H1 (cell line): ENCODE results near the gene TFG. TPM values are rescaled to one million over a fixed set of nuclear protein-coding genes. Genes with fewer than 3 reads are reported as not detected.

Source experiments
- CTCF ChIA-PET: fragments of 300-600 bp; sonication (Branson Sonifier 250); formaldehyde crosslinking; loops from one replicate; lab custom pipeline; 2021; ENCODE audit not compliant: partially characterized antibody; lab: Charles Lee
- POLR2A ChIA-PET: fragments of 300-600 bp; sonication (Branson Sonifier 250); formaldehyde crosslinking; loops from one replicate; lab custom pipeline; 2021; ENCODE audit warnings: inconsistent platforms; ENCODE audit not compliant: partially characterized antibody; lab: Charles Lee
- DNase-seq, 2 experiments: peaks; one replicate each; pipeline versions ENCODE4 v3.0.0 to v3.0.0-alpha.2; 2010 to 2022; ENCODE audit warnings: low spot score in 2 of 2, low read depth in 1 of 2, mixed read lengths in 1 of 2
- FAIRE-seq: peaks from 2 replicates; lab custom pipeline; 2011; peaks lifted over from hg19 to GRCh38; lab: Jason Lieb, UNC
- H2AFZ ChIP-seq: 2 replicates; pipeline ENCODE4 v1.8.1; 2012; ENCODE audit warnings: low read length, inconsistent platforms
- H2AK5ac ChIP-seq: 2 replicates; pipeline ENCODE4 v1.6.1; 2013; ENCODE audit warnings: low read depth, low read length
- H2BK120ac ChIP-seq: replicated peaks from 2 replicates; pipeline ENCODE3; 2013; ENCODE audit warnings: low read depth, low read length, inconsistent platforms
- H2BK12ac ChIP-seq: 2 replicates; pipeline ENCODE4 v1.6.1; 2013; ENCODE audit warnings: low read depth, low read length
- H2BK15ac ChIP-seq: 2 replicates; pipeline ENCODE4 v1.6.1; 2013; ENCODE audit warnings: low read length
- H2BK20ac ChIP-seq: 2 replicates; pipeline ENCODE4 v1.6.1; 2013; ENCODE audit warnings: low read length
- H2BK5ac ChIP-seq: 2 replicates; pipeline ENCODE4 v1.6.1; 2013; ENCODE audit warnings: low read depth, low read length
- H3K14ac ChIP-seq: 2 replicates; pipeline ENCODE4 v1.6.1; 2013; ENCODE audit warnings: inconsistent platforms; ENCODE audit not compliant: insufficient read length
- H3K18ac ChIP-seq: 2 replicates; pipeline ENCODE4 v1.6.1; 2013; ENCODE audit warnings: low read length; ENCODE audit errors: extremely low read depth
- H3K23ac ChIP-seq: 2 replicates; pipeline ENCODE4 v1.6.1; 2013; ENCODE audit warnings: inconsistent platforms; ENCODE audit not compliant: insufficient read length
- H3K23me2 ChIP-seq: 2 replicates; pipeline ENCODE4 v1.6.1; 2013; ENCODE audit warnings: low read depth, low read length
- H3K27ac ChIP-seq: 2 replicates; pipeline ENCODE4 v1.6.1; 2011; ENCODE audit warnings: low read depth, low read length, inconsistent platforms
- H3K27me3 ChIP-seq, 4 experiments: replicated peaks in 1 of 4; 1 replicate in 1 of 4; 2 replicates in 3 of 4; pipeline versions ENCODE4 v1.6.1 to v1.8.1; 2011 to 2013; ENCODE audit warnings: low read length in 3 of 4, mild to moderate bottlenecking in 3 of 4, inconsistent platforms in 2 of 4, mixed read lengths in 2 of 4, moderate library complexity in 1 of 4; ENCODE audit not compliant: control insufficient read depth in 3 of 4, insufficient read depth in 3 of 4; ENCODE audit errors: extremely low read depth in 1 of 4
- H3K36me3 ChIP-seq, 4 experiments: 2 replicates each; pipeline versions ENCODE4 v1.6.1 to v1.8.1; 2011 to 2013; ENCODE audit warnings: mild to moderate bottlenecking in 4 of 4, low read length in 3 of 4, moderate library complexity in 2 of 4, control low read depth in 1 of 4, inconsistent platforms in 1 of 4; ENCODE audit not compliant: insufficient read depth in 4 of 4, control insufficient read depth in 2 of 4
- H3K4ac ChIP-seq: replicated peaks from 2 replicates; pipeline ENCODE3; 2013; ENCODE audit warnings: low read length, low read depth, mixed read lengths, inconsistent platforms; ENCODE audit not compliant: insufficient read length
- H3K4me1 ChIP-seq, 4 experiments: replicated peaks in 1 of 4; 1 replicate in 1 of 4; 2 replicates in 3 of 4; pipeline versions ENCODE4 v1.6.1 to v1.8.1; 2011 to 2013; ENCODE audit warnings: low read length in 3 of 4, inconsistent platforms in 2 of 4, mixed read lengths in 1 of 4; ENCODE audit not compliant: insufficient read depth in 4 of 4, control insufficient read depth in 3 of 4
- H3K4me2 ChIP-seq, 2 experiments: 2 replicates each; pipeline versions ENCODE4 v1.6.1 to v1.8.1; 2011 to 2013; ENCODE audit warnings: low read depth in 2 of 2, low read length in 2 of 2, control low read depth in 1 of 2, inconsistent platforms in 1 of 2, mild to moderate bottlenecking in 1 of 2; ENCODE audit not compliant: insufficient read depth in 1 of 2
- H3K4me3 ChIP-seq, 4 experiments: fragments of 200-600, 300-600 bp in 1 of 4; sonication (generic), shearing (Covaris generic), sonication (Bioruptor Twin) in 1 of 4; 2 replicates each; pipeline versions ENCODE4 v1.5.1 to v1.8.1; 2011 to 2016; ENCODE audit warnings: low read length in 4 of 4, low read depth in 3 of 4, control low read depth in 2 of 4, inconsistent platforms in 2 of 4, mild to moderate bottlenecking in 2 of 4, mixed read lengths in 1 of 4, moderate library complexity in 1 of 4; ENCODE audit not compliant: insufficient read depth in 2 of 4; ENCODE audit errors: extremely low read depth in 1 of 4
- H3K56ac ChIP-seq: replicated peaks from 2 replicates; pipeline ENCODE3; 2013; ENCODE audit warnings: low read depth, mild to moderate bottlenecking, mixed read lengths, low read length, inconsistent platforms; ENCODE audit not compliant: insufficient read length
- H3K79me1 ChIP-seq: 2 replicates; pipeline ENCODE4 v1.6.1; 2013; ENCODE audit warnings: low read depth, low read length, control low read depth
- H3K79me2 ChIP-seq, 2 experiments: 2 replicates each; pipeline versions ENCODE4 v1.6.1 to v1.8.1; 2012 to 2013; ENCODE audit warnings: low read length in 2 of 2, mild to moderate bottlenecking in 2 of 2, inconsistent platforms in 1 of 2; ENCODE audit not compliant: insufficient read depth in 2 of 2, control insufficient read depth in 1 of 2
- H3K9ac ChIP-seq, 4 experiments: replicated peaks in 1 of 4; 1 replicate in 1 of 4; 2 replicates in 3 of 4; pipeline versions ENCODE4 v1.6.1 to v1.8.1; 2011 to 2013; ENCODE audit warnings: low read depth in 3 of 4, low read length in 3 of 4, control low read depth in 2 of 4, mild to moderate bottlenecking in 2 of 4, moderate library complexity in 2 of 4, inconsistent platforms in 1 of 4; ENCODE audit errors: extremely low read depth in 1 of 4
- H3K9me3 ChIP-seq, 2 experiments: 2 replicates each; pipeline versions ENCODE4 v1.6.1 to v1.8.1; 2012 to 2013; ENCODE audit warnings: mild to moderate bottlenecking in 2 of 2, moderate library complexity in 2 of 2, control low read depth in 1 of 2, inconsistent platforms in 1 of 2, low read depth in 1 of 2, low read length in 1 of 2, mixed read lengths in 1 of 2; ENCODE audit not compliant: insufficient read depth in 2 of 2
- H4K20me1 ChIP-seq, 2 experiments: replicated peaks in 1 of 2; 2 replicates each; pipeline versions ENCODE3 to v1.8.1; 2011 to 2013; ENCODE audit warnings: inconsistent platforms in 2 of 2, low read length in 2 of 2, mild to moderate bottlenecking in 1 of 2; ENCODE audit not compliant: insufficient read depth in 2 of 2, control insufficient read depth in 1 of 2
- H4K5ac ChIP-seq: 2 replicates; pipeline ENCODE4 v1.6.1; 2013; ENCODE audit warnings: low read length, low read depth, mixed read lengths, inconsistent platforms; ENCODE audit not compliant: insufficient read length
- H4K8ac ChIP-seq: 2 replicates; pipeline ENCODE4 v1.8.0; 2013; ENCODE audit warnings: mild to moderate bottlenecking, moderate library complexity, low read length, inconsistent platforms; ENCODE audit not compliant: insufficient read depth; ENCODE audit errors: extremely low read depth
- H4K91ac ChIP-seq: replicated peaks from 2 replicates; pipeline ENCODE3; 2013; ENCODE audit warnings: low read length, mixed read lengths, inconsistent platforms; ENCODE audit not compliant: insufficient read length
- EZH2 ChIP-seq: fragments of 200-600 bp; sonication (generic); IDR thresholded peaks from 2 replicates; pipeline ENCODE4 v1.7.1; 2012; ENCODE audit warnings: low read depth, mild to moderate bottlenecking, moderate library complexity, low read length, inconsistent platforms; ENCODE audit not compliant: severe bottlenecking
- GABPA ChIP-seq: IDR thresholded peaks from 2 replicates; pipeline ENCODE4 v1.6.1; 2011; ENCODE audit warnings: mild to moderate bottlenecking, low read length, moderate library complexity, borderline replicate concordance; ENCODE audit not compliant: insufficient read depth
- PHF8 ChIP-seq: fragments of 200-600 bp; sonication (generic); conservative IDR thresholded peaks from 2 replicates; pipeline ENCODE4 v1.7.1; 2012; ENCODE audit warnings: low read depth, mild to moderate bottlenecking, inconsistent platforms, low read length, moderate library complexity
- RFX5 ChIP-seq: IDR thresholded peaks from 2 replicates; pipeline ENCODE4 v1.6.1; 2011; ENCODE audit warnings: low read depth, low read length, improper control_type of control experiment, borderline replicate concordance
- RNF2 ChIP-seq: fragments of 200-900, 300-1000 bp; sonication (generic); IDR thresholded peaks from 2 replicates; pipeline ENCODE4 v1.7.1; 2016; ENCODE audit warnings: borderline replicate concordance, low read depth, mild to moderate bottlenecking, antibody characterized with exemption, low read length; ENCODE audit not compliant: poor library complexity, severe bottlenecking; ENCODE audit errors: missing control alignments
- SIN3A ChIP-seq, 2 experiments: IDR thresholded peaks in 1 of 2; conservative IDR thresholded peaks in 1 of 2; 2 replicates each; pipeline ENCODE4 v1.6.1; 2011 to 2012; ENCODE audit warnings: low read length in 2 of 2, improper control_type of control experiment in 1 of 2, low read depth in 1 of 2, mild to moderate bottlenecking in 1 of 2
- SP1 ChIP-seq: IDR thresholded peaks from 2 replicates; pipeline ENCODE4 v1.6.1; 2011; ENCODE audit warnings: low read depth, low read length
- SP4 ChIP-seq: IDR thresholded peaks from 2 replicates; pipeline ENCODE4 v1.6.1; 2012; ENCODE audit warnings: low read length, inconsistent platforms
- TAF1 ChIP-seq: IDR thresholded peaks from 2 replicates; pipeline ENCODE4 v1.6.1; 2011; ENCODE audit warnings: mild to moderate bottlenecking, low read depth, low read length
- TCF12 ChIP-seq: IDR thresholded peaks from 2 replicates; pipeline ENCODE4 v1.6.1; 2011; ENCODE audit warnings: low read depth, mild to moderate bottlenecking, low read length
- YY1 ChIP-seq: IDR thresholded peaks from 2 replicates; pipeline ENCODE4 v1.6.1; 2011; ENCODE audit warnings: low read depth, mild to moderate bottlenecking, low read length
- WGBS, 2 experiments: shearing (Covaris generic) in 1 of 2; methylation state at CpG; one replicate each; pipeline versions ENCODE4 v1.1.6 to v1.1.7; 2013 to 2015; ENCODE audit warnings: low lambda C conversion rate in 2 of 2, mixed read lengths in 2 of 2, inconsistent platforms in 1 of 2, low coverage in 1 of 2, missing lambda C conversion rate in 1 of 2; ENCODE audit not compliant: insufficient replicate concordance in 2 of 2, insufficient coverage in 1 of 2, insufficient read length in 1 of 2; ENCODE audit errors: extremely low coverage in 1 of 2, missing lambda C conversion rate in 1 of 2; 5-methylcytosine and 5-hydroxymethylcytosine counted together
- polyA plus RNA-seq, 7 experiments: library from polyadenylated mRNA; depleted of rRNA in 3 of 7; stranded (reverse) in 5 of 7; unstranded in 2 of 7; fragments of >200 nt in 5 of 7; fragments of 200-250 nt in 2 of 7; gene quantifications; 1 replicate in 5 of 7; 2 replicates in 1 of 7; 4 replicates in 1 of 7; pipeline versions ENCODE4 v1.2.1 to v1.2.3, GENCODE V29; 2011 to 2013; ENCODE audit warnings: missing spikeins in 2 of 7, mixed read lengths in 2 of 7
- total RNA-seq: library from RNA; stranded (reverse); fragmentation: NEBNext Ultra II Directional; extraction: Animal tissue kit (Norgen Biotek cat#: 25700); gene quantifications from 2 replicates; pipeline ENCODE4 v1.2.1, GENCODE V29; 2021

The TFG gene
- total and polyA plus RNA-seq, 2 of the 8 experiments (the other 6 are each of a cell fraction or from before 2014, with no cell fraction given) = 81.9 to 98.4 TPM

- H2BK120ac ChIP-seq = no peak overlapping the region
- no peak overlapping the region for H3K14ac ChIP-seq
- FAIRE-seq (no peak), DNase-seq (no peak)
- H3K4me2 ChIP-seq = no peak overlapping the region
- H3K4ac ChIP-seq = no peak overlapping the region
- peaks cover 6 to 48% (median 15%) of the 10 kb centered on the region in 4 experiments for H3K36me3 ChIP-seq
- H3K23ac ChIP-seq = no peak overlapping the region
- ChIA-PET CTCF (interaction anchor here (1.0 to 1.7 kb wide), 3 partner anchors 19 to 256 kb away, joined by 3 to 5 read pairs (median 3); no protein-coding TSS in a partner anchor), POLR2A (interaction anchor here (1.3 to 1.4 kb wide), 2 partner anchors 9 to 12 kb away, joined by 3 to 4 read pairs; partner anchors contain the start of gene TFG)
- no peak overlapping the region for H2BK15ac ChIP-seq
- peaks cover 2 to 7% of the 10 kb centered on the region in 2 experiments for H4K20me1 ChIP-seq
- WGBS, 2 experiments = 95% methylated on average over 4 of the region's 4 CpGs; no CpG with 5 or more reads in 1 of the 2 experiments
- H3K56ac ChIP-seq = no peak overlapping the region
- no peak overlapping the region for H4K5ac ChIP-seq
- H3K23me2 ChIP-seq = no peaks in the 10 kb centered on the region
- no peak overlapping the region for H4K91ac ChIP-seq
- TF ChIP-seq YY1 (no peak), EZH2 (no peak), TAF1 (no peak), GABPA (no peak), PHF8 (no peak), RNF2 (no peak), SP1 (no peak), SIN3A (conservative IDR thresholded peaks at IDR 0.05 in 1 of 2, IDR thresholded peaks at IDR 0.05 in 1 of 2; ENCODE audit: low read depth in 1 of 2, low read length in 2 of 2) (no peak), RFX5 (no peak), SP4 (no peak), TCF12 (no peak)
- no peaks in the 10 kb centered on the region for H3K4me1 ChIP-seq
- H2BK20ac ChIP-seq = no peak overlapping the region
- no peak overlapping the region for H2BK5ac ChIP-seq
- H2AK5ac ChIP-seq = no peak overlapping the region
- H3K9me3 ChIP-seq = no peaks in the 10 kb centered on the region
- no peaks in the 10 kb centered on the region for H3K27me3 ChIP-seq
- no peak overlapping the region for H3K27ac ChIP-seq
- no peak overlapping the region for H2BK12ac ChIP-seq
- H3K9ac ChIP-seq = no peak overlapping the region
- no peak overlapping the region for H3K4me3 ChIP-seq
- peaks cover 2% of the 10 kb centered on the region; the same call in 1 of the 2 replicates for H3K79me1 ChIP-seq
- H4K8ac ChIP-seq = no peak overlapping the region
- no peak overlapping the region for H2AFZ ChIP-seq
- H3K79me2 ChIP-seq = peaks cover 8 to 93% of the 10 kb centered on the region in 2 experiments; a peak in 3 of 4 replicates
- no peak overlapping the region for H3K18ac ChIP-seq
These were observed 8.6 kb downstream of the TFG start for GRCh38 chr3:100717637-100718487.
